HepG2 (cell line): ENCODE measurements around the gene ECM1. TPM values are rescaled to one million over a fixed set of nuclear protein-coding genes. Genes with fewer than 3 reads are reported as not detected.

Source experiments
- ATF1 ChIP-seq: IDR thresholded peaks from 2 replicates; pipeline ENCODE4 v1.6.1; 2016; ENCODE audit warnings: mild to moderate bottlenecking, control low read depth
- EP300 ChIP-seq, 3 experiments: sonication (generic) in 1 of 3; formaldehyde crosslinking in 1 of 3; IDR thresholded peaks; 2 replicates each; pipeline versions ENCODE4 v1.5.1 to v1.6.1; 2011 to 2020; ENCODE audit warnings: low read depth in 2 of 3, low read length in 2 of 3, borderline replicate concordance in 1 of 3, improper control_type of control experiment in 1 of 3, mild to moderate bottlenecking in 1 of 3, missing genetic modification reagents in 1 of 3, moderate library complexity in 1 of 3
- KDM5A ChIP-seq: fragments of 200-600 bp; sonication (generic); IDR thresholded peaks from 2 replicates; pipeline ENCODE4 v1.7.0; 2018; ENCODE audit warnings: antibody characterized with exemption, mild to moderate bottlenecking, low read length, borderline replicate concordance
- LCORL ChIP-seq, 2 experiments: fragments of 450-650 bp in 1 of 2; sonication (generic) in 1 of 2; formaldehyde crosslinking in 1 of 2; IDR thresholded peaks; 2 replicates each; pipeline versions ENCODE4 v1.5.0 to v1.6.1; 2017 to 2020; ENCODE audit warnings: antibody characterized with exemption in 1 of 2, missing genetic modification reagents in 1 of 2
- POLR2AphosphoS5 ChIP-seq: IDR thresholded peaks from 2 replicates; pipeline ENCODE4 v1.6.1; 2012; ENCODE audit warnings: low read depth, low read length
- THAP11 ChIP-seq: IDR thresholded peaks from 2 replicates; pipeline ENCODE4 v1.6.1; 2016; ENCODE audit warnings: missing biosample characterization, missing genetic modification reagents
- ZNF121 ChIP-seq: sonication (generic); formaldehyde crosslinking; IDR thresholded peaks from 2 replicates; pipeline ENCODE4 v1.5.0; 2020; ENCODE audit warnings: mild to moderate bottlenecking, missing genetic modification reagents
- ZNF451 ChIP-seq: sonication (generic); formaldehyde crosslinking; IDR thresholded peaks from 2 replicates; pipeline ENCODE4 v1.5.0; 2020; ENCODE audit warnings: mild to moderate bottlenecking, missing genetic modification reagents
- ZNF598 ChIP-seq: sonication (generic); formaldehyde crosslinking; IDR thresholded peaks from 2 replicates; pipeline ENCODE4 v1.5.1; 2020; ENCODE audit warnings: mild to moderate bottlenecking, missing genetic modification reagents, borderline replicate concordance
- ZNF652 ChIP-seq: IDR thresholded peaks from 2 replicates; pipeline ENCODE4 v1.6.1; 2016; ENCODE audit warnings: low read depth, borderline replicate concordance
- polyA plus RNA-seq, 8 experiments: library from polyadenylated mRNA; depleted of rRNA in 3 of 8; stranded (reverse) in 7 of 8; unstranded in 1 of 8; fragments of >200 nt; fragmentation: Illumina TruSeq in 4 of 8; extraction: Trizol in 4 of 8; gene quantifications; 2 replicates each; pipeline versions ENCODE4 v1.2.1 to v1.2.3, GENCODE V29; 2011 to 2016; ENCODE audit warnings: low read depth in 4 of 8, missing spikeins in 1 of 8, mixed read lengths in 1 of 8; ENCODE audit not compliant: insufficient read depth in 1 of 8
- total RNA-seq, 5 experiments: library from RNA; depleted of rRNA; stranded (reverse); fragments of >200 nt; fragmentation: Illumina TruSeq; extraction: Trizol; gene quantifications; 2 replicates each; pipeline ENCODE4 v1.2.3, GENCODE V29; 2016; ENCODE audit warnings: low read depth in 1 of 5
- TF ChIP-seq, protein P1 (sequence below): IDR thresholded peaks from 2 replicates; pipeline ENCODE4 v1.4.0; 2020; ENCODE audit warnings: mild to moderate bottlenecking, missing genetic modification reagents
- TF ChIP-seq, protein P2 (sequence below): sonication (generic); formaldehyde crosslinking; conservative IDR thresholded peaks from 2 replicates; pipeline ENCODE4 v1.8.0; 2022; ENCODE audit warnings: low read depth, missing genetic modification reagents
- TF ChIP-seq, protein P3 (sequence below): sonication (generic); formaldehyde crosslinking; IDR thresholded peaks from 2 replicates; pipeline ENCODE4 v1.4.0; 2020; ENCODE audit warnings: low read depth, missing genetic modification reagents
- TF ChIP-seq, protein P4 (sequence below): sonication (generic); formaldehyde crosslinking; IDR thresholded peaks from 2 replicates; pipeline ENCODE4 v1.5.1; 2020; ENCODE audit warnings: mild to moderate bottlenecking, missing genetic modification reagents
- TF ChIP-seq, protein P5 (sequence below): sonication (generic); formaldehyde crosslinking; IDR thresholded peaks from 2 replicates; pipeline ENCODE4 v1.8.1; 2023; ENCODE audit warnings: mild to moderate bottlenecking, moderate library complexity, missing genetic modification reagents

The ECM1 gene
- total and polyA plus RNA-seq, 2 of the 13 experiments (the other 11 are each of a cell fraction or from before 2014, with no cell fraction given) = 0.42 to 1.0 TPM

DNA sequence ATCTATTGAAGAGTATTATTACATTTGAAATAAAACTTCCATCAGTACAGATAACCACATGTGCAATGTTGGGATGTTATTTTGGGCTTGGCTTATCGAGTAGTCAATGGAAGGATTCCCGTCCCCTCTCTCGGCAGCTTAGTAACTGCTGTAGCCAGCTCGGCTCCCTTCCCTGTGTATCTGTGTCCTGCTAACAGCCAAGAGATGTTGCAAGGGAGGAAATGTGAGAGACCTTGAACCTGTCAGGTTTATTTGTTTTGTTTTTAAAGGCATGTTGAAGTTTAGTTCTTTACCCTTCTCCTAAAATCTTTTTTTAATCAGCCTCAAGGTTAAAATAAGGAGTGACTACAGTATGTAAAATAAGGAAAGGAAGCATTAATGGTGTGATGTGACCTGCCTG lies 34.2 kb upstream of the ECM1 start (continued):
- TF ChIP-seq, protein P1, sequence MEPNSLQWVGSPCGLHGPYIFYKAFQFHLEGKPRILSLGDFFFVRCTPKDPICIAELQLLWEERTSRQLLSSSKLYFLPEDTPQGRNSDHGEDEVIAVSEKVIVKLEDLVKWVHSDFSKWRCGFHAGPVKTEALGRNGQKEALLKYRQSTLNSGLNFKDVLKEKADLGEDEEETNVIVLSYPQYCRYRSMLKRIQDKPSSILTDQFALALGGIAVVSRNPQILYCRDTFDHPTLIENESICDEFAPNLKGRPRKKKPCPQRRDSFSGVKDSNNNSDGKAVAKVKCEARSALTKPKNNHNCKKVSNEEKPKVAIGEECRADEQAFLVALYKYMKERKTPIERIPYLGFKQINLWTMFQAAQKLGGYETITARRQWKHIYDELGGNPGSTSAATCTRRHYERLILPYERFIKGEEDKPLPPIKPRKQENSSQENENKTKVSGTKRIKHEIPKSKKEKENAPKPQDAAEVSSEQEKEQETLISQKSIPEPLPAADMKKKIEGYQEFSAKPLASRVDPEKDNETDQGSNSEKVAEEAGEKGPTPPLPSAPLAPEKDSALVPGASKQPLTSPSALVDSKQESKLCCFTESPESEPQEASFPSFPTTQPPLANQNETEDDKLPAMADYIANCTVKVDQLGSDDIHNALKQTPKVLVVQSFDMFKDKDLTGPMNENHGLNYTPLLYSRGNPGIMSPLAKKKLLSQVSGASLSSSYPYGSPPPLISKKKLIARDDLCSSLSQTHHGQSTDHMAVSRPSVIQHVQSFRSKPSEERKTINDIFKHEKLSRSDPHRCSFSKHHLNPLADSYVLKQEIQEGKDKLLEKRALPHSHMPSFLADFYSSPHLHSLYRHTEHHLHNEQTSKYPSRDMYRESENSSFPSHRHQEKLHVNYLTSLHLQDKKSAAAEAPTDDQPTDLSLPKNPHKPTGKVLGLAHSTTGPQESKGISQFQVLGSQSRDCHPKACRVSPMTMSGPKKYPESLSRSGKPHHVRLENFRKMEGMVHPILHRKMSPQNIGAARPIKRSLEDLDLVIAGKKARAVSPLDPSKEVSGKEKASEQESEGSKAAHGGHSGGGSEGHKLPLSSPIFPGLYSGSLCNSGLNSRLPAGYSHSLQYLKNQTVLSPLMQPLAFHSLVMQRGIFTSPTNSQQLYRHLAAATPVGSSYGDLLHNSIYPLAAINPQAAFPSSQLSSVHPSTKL (CRISPR knock-in tag) = peak; percentile 93
- TF ChIP-seq KDM5A (no peak), ZNF121 (CRISPR knock-in tag) (no peak), ZNF652 (CRISPR knock-in tag) (no peak), POLR2AphosphoS5 (no peak), ZNF598 (CRISPR knock-in tag) (no peak), LCORL (IDR thresholded peaks at IDR 0.05) (no peak), LCORL (CRISPR knock-in tag; IDR thresholded peaks at IDR 0.05) (peak; percentile 90; the same call in 1 of the 2 replicates), ZNF451 (CRISPR knock-in tag) (no peak), EP300 (IDR thresholded peaks at IDR 0.05; ENCODE audit: low read depth in 2 of 2, low read length in 2 of 2) (peak; percentile 58 to 92; a peak in 3 of 4 replicates), EP300 (CRISPR knock-in tag; IDR thresholded peaks at IDR 0.05; ENCODE audit: borderline replicate concordance) (peak; percentile 82), ATF1 (CRISPR knock-in tag) (no peak), THAP11 (CRISPR knock-in tag) (peak; percentile 70)
- TF ChIP-seq, protein P2, sequence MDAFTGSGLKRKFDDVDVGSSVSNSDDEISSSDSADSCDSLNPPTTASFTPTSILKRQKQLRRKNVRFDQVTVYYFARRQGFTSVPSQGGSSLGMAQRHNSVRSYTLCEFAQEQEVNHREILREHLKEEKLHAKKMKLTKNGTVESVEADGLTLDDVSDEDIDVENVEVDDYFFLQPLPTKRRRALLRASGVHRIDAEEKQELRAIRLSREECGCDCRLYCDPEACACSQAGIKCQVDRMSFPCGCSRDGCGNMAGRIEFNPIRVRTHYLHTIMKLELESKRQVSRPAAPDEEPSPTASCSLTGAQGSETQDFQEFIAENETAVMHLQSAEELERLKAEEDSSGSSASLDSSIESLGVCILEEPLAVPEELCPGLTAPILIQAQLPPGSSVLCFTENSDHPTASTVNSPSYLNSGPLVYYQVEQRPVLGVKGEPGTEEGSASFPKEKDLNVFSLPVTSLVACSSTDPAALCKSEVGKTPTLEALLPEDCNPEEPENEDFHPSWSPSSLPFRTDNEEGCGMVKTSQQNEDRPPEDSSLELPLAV = no peak
- TF ChIP-seq, protein P3, sequence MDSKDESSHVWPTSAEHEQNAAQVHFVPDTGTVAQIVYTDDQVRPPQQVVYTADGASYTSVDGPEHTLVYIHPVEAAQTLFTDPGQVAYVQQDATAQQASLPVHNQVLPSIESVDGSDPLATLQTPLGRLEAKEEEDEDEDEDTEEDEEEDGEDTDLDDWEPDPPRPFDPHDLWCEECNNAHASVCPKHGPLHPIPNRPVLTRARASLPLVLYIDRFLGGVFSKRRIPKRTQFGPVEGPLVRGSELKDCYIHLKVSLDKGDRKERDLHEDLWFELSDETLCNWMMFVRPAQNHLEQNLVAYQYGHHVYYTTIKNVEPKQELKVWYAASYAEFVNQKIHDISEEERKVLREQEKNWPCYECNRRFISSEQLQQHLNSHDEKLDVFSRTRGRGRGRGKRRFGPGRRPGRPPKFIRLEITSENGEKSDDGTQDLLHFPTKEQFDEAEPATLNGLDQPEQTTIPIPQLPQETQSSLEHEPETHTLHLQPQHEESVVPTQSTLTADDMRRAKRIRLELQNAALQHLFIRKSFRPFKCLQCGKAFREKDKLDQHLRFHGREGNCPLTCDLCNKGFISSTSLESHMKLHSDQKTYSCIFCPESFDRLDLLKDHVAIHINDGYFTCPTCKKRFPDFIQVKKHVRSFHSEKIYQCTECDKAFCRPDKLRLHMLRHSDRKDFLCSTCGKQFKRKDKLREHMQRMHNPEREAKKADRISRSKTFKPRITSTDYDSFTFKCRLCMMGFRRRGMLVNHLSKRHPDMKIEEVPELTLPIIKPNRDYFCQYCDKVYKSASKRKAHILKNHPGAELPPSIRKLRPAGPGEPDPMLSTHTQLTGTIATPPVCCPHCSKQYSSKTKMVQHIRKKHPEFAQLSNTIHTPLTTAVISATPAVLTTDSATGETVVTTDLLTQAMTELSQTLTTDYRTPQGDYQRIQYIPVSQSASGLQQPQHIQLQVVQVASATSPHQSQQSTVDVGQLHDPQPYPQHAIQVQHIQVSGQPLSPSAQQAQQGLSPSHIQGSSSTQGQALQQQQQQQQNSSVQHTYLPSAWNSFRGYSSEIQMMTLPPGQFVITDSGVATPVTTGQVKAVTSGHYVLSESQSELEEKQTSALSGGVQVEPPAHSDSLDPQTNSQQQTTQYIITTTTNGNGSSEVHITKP (CRISPR knock-in tag) = 0 out of 2 replicates have a peak, but pooled peaks have one; percentile 44
- TF ChIP-seq, protein P4, sequence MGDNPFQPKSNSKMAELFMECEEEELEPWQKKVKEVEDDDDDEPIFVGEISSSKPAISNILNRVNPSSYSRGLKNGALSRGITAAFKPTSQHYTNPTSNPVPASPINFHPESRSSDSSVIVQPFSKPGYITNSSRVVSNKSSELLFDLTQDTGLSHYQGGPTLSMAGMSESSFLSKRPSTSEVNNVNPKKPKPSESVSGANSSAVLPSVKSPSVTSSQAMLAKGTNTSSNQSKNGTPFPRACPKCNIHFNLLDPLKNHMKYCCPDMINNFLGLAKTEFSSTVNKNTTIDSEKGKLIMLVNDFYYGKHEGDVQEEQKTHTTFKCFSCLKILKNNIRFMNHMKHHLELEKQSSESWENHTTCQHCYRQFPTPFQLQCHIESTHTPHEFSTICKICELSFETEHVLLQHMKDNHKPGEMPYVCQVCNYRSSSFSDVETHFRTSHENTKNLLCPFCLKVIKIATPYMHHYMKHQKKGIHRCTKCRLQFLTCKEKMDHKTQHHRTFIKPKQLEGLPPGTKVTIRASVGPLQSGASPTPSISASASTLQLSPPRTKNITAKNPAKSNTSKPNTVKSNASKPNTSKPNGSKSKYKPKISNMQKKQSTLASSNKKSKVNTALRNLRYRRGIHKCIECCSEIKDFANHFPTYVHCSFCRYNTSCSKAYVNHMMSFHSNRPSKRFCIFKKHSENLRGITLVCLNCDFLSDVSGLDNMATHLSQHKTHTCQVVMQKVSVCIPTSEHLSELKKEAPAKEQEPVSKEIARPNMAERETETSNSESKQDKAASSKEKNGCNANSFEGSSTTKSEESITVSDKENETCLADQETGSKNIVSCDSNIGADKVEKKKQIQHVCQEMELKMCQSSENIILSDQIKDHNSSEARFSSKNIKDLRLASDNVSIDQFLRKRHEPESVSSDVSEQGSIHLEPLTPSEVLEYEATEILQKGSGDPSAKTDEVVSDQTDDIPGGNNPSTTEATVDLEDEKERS (CRISPR knock-in tag) = no peak
- TF ChIP-seq, protein P5, sequence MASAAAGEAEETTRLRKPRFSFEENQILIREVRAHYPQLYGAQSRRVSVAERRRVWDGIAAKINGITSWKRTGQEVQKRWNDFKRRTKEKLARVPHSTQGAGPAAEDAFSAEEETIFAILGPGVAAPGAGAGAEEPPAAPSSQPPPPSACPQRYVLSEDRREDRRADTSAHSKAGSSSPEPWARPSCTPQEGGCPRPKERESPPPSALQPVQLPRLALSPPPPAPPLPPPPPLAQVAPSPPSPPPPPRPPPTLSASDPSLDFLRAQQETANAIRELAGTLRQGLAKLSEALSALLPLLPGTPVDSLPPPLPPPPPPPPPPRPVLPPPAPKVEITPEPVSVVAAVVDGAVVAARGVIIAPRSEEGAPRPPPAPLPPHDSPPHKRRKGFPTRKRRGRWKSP (CRISPR knock-in tag) = no peak
